ENCODE data around the gene RGS4.
"Not testable (repeated sequence)": the region's sequence is repeated elsewhere in the genome, so short reads cannot be mapped to it uniquely, and the experiment has no call there.

The RGS4 gene

GRCh38 chr1:163085041-163085903, 16.1 kb downstream of the RGS4 start:
- TF ChIP-seq CTCF (IDR thresholded peaks at IDR 0.05; ENCODE audit: borderline replicate concordance, insufficient read depth, low read depth, low read length), result no peak
- H3K4me3 ChIP-seq (ENCODE audit: low read depth, low read length), result no peak overlapping the region

GRCh38 chr1:163085904-163086268, 16.7 kb downstream of the RGS4 start:
- no peak for TF ChIP-seq CTCF (IDR thresholded peaks at IDR 0.05; ENCODE audit: borderline replicate concordance, insufficient read depth, low read depth, low read length)
- no peak overlapping the region for H3K4me3 ChIP-seq (ENCODE audit: low read depth, low read length)

GRCh38 chr1:163089117-163089516, 20.0 kb downstream of the RGS4 start:
- not testable (repeated sequence) for H3K4me3 ChIP-seq (ENCODE audit: low read depth, low read length)

GRCh38 chr1:163090321-163090945, 21.3 kb downstream of the RGS4 start:
- no peak overlapping the region for H3K4me3 ChIP-seq (ENCODE audit: low read depth, low read length)
- no peak for TF ChIP-seq CTCF (IDR thresholded peaks at IDR 0.05; ENCODE audit: borderline replicate concordance, insufficient read depth, low read depth, low read length)

- TF ChIP-seq CTCF (IDR thresholded peaks at IDR 0.05; ENCODE audit: borderline replicate concordance, insufficient read depth, low read depth, low read length), result no peak
- H3K4me3 ChIP-seq (ENCODE audit: low read depth, low read length), result no peak overlapping the region
These were observed 24.0 kb downstream of the RGS4 start for GRCh38 chr1:163093169-163093568.

GRCh38 chr1:163093579-163093978, 24.4 kb downstream of the RGS4 start:
- H3K4me3 ChIP-seq (ENCODE audit: low read depth, low read length), result no peak overlapping the region
- TF ChIP-seq CTCF (IDR thresholded peaks at IDR 0.05; ENCODE audit: borderline replicate concordance, insufficient read depth, low read depth, low read length), result no peak

- TF ChIP-seq CTCF (IDR thresholded peaks at IDR 0.05; ENCODE audit: borderline replicate concordance, insufficient read depth, low read depth, low read length), result no peak
- no peak overlapping the region for H3K4me3 ChIP-seq (ENCODE audit: low read depth, low read length)
These were observed 25.0 kb downstream of the RGS4 start for GRCh38 chr1:163094182-163094581.

Data from GM12875 (cell line).